Anterior cingulate cortex (tissue), 58 donors: Measurements from ENCODE around the gene ERGIC3.

Experiments used
- DNase-seq, 58 donors: peaks; one replicate each; lab custom pipeline; 2025; lab: John Stamatoyannopoulos, UW

The ERGIC3 gene

GRCh38 chr20:35592339-35592974 lies 50.6 kb downstream of the ERGIC3 start:
- DNase-seq, result peak in 1 of 58 donors; percentile 9

DNA sequence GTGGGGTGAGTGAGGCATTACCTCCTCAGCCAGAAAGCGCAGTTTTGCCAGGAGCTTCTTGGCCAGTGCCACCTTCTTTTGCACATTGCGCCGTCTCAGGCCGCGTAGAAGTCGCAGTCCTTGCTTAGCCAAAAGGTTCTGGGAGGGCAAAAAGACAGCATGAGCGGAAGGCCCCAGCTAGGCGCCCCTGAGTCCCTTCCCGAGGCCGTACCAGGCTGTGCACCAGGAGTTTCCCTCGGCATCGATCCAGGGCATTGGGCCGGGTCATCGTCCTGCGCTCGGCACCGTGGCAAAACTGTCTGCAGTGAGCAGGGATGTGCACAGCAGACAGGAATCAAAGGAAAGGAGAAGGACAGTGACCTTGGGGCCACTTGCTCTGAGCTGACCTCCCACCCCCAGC lies 53.6 kb downstream of the ERGIC3 start:
- no peak for DNase-seq

GRCh38 chr20:35595901-35596300 lies 54.0 kb downstream of the ERGIC3 start:
- DNase-seq, result no peak

DNA sequence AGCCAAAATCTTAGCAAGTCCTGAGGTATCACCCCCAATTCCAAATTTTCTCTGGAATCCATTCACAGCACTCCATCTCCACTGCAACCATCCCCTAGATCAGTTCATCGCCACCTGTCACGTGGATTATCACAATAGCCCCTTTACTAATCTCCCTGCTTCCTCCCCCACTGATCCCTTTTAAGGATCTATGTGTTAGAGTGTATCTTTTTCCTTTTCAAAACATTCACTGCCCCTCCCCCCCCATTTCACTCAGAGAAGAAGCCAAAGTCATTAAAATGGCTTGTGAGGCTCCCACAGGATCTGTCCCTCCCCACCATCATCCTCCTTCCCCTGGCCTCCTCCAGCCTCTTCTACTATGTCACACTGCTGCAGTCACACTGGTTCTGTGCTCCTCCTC lies 55.3 kb downstream of the ERGIC3 start:
- DNase-seq, result no peak

GRCh38 chr20:35598476-35598875 lies 56.6 kb downstream of the ERGIC3 start:
- DNase-seq, result peak in 1 of 58 donors; percentile 8

DNA sequence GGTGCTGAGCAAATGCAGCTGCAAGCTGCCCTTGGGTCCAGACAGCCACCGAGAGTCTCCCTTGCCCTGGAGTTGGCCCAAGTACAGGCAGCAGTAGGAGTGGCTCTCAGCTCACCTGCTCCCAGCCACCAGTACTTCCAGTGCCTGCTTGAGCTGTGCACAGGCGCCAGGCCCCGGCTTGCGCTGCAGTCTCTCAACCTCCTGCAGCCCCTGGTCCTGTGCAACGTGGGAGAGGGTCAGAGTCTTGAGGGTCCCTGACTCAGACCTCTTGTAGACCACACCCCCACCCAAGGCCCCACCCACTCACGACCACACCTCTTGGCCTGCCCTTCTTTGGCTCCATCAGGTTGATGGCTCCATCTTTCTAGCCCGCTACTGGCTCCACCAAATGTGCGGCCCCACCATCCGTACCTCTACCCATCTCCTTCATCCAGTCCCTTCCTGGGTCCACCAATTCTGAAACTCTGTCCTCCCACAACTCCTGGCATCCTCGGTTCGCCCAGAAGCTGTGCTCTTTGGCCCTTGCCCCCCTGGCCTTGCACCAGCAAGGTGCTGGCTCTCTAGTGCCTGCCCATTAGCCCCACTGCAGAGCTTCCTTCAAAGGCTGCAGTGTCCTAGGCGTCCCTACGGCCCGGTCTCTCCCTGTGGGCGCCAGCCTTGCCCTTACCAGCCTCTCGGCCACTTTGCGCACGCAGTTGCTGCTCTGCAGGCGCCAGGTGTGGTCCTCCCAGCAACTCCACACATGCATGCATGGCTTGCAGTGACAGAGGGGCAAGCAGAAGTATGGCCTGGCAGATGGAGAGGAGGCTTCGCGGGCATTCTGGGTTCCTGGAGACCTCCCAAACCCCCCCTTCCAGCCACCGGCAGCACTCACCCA lies 57.3 kb downstream of the ERGIC3 start:
- no peak for DNase-seq

GRCh38 chr20:35599776-35600120 lies 57.9 kb downstream of the ERGIC3 start:
- no peak for DNase-seq

- DNase-seq, result no peak
Measured at GRCh38 chr20:35600176-35600992, 58.5 kb downstream of the ERGIC3 start.

GRCh38 chr20:35600993-35601973 lies 59.4 kb downstream of the ERGIC3 start:
- DNase-seq, result peak in 43 of 58 donors; percentile 10 to 69 (median 27)

GRCh38 chr20:35601990-35602389 lies 60.1 kb downstream of the ERGIC3 start:
- DNase-seq, result no peak

DNA sequence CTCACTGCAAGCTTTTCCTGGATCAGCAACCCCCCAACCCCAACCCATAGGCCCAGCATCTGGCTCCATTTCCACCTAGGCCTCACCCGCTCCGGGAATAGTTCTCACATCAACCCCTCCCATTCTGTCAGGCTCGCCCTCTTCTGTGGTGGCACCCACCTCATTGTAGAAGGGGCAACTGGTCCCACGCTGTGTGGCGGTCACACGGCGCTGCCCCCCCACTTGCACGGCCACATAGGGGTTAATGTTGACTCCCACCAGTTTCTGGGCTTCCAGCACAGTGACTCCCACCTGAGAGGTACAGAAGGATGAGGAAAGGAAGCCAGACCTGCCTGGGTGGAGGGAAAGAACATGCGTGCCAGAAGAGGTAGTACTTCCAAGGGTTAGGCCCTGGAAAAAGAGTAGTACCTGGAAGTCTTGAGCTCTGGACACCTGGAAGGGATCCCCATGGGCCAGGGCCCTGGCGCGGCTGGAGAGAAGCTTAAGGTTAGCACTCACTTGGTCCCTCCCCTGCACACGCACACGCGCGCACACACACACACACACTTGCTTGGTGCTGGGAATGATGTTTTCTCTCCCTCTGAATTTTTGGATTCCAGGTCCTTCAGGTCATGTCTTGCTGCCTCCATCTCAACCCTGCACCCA lies 61.1 kb downstream of the ERGIC3 start:
- DNase-seq, result no peak

- no peak for DNase-seq
Measured at GRCh38 chr20:35603695-35604448, 62.0 kb downstream of the ERGIC3 start.

DNA sequence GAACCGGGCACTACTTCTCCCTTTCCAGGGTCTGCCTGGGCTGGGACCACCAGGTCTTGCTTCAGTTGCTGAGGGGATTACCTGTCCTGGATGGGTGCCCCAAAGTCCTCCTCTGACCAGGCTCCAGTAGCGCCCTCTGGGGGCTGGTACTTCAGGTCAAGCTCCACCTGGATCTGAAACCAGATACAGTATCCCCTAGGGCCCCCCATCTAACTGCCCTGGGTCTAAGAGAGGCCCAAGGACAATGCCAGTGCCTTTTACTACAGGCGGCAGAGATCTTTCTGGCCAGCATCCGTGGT lies 62.5 kb downstream of the ERGIC3 start:
- DNase-seq, result no peak

DNA sequence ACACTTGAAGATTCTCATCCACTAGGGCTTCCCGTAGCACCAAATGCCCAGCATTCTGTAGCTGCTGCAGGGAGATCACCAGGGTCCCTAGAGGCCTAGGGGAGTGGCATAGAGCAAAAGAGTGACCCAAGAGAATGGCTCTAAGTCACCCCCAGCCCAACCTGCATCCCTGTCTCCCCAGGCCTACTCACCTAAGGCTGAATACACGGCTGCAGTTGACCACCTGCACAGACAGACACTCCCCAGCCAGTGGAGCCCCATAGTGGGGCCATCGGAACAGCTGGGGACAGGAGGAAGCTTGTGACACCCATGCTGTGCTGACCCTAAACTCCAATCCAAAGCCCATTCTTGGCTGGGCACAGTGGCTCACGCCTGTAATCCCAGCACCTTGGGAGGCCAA lies 64.2 kb downstream of the ERGIC3 start:
- DNase-seq, result no peak
